AG10803 (cell line): ENCODE results near the gene C1GALT1.
"Not testable (repeated sequence)": the region's sequence is repeated elsewhere in the genome, so short reads cannot be mapped to it uniquely, and the experiment has no call there.

Source experiments
- DNase-seq: peaks from one replicate; pipeline ENCODE4 v3.0.0; 2010; ENCODE audit warnings: low read depth
- H3K4me3 ChIP-seq: 2 replicates; pipeline ENCODE4 v1.5.1; 2011; ENCODE audit warnings: mild to moderate bottlenecking, low read length, control low read depth
- TF ChIP-seq, protein P1 (sequence below): conservative IDR thresholded peaks from 2 replicates; pipeline ENCODE4 v1.5.1; 2011; ENCODE audit warnings: mild to moderate bottlenecking, low read length, control low read depth, inconsistent platforms

The C1GALT1 gene

DNA sequence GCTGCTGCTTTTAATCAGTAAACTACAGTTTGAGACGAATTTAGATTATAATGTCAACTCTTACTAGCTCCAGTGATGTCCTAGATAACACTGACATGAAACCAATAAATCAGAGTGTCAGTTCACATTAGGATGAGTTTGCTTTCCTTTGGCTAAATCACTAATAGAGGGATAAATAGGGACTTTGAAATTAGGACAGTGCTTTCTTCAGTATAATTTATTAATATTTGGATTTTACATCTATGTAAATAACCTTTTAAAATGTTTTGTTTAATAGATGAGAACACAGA lies 55.6 kb downstream of the C1GALT1 start:
- TF ChIP-seq, protein P1, sequence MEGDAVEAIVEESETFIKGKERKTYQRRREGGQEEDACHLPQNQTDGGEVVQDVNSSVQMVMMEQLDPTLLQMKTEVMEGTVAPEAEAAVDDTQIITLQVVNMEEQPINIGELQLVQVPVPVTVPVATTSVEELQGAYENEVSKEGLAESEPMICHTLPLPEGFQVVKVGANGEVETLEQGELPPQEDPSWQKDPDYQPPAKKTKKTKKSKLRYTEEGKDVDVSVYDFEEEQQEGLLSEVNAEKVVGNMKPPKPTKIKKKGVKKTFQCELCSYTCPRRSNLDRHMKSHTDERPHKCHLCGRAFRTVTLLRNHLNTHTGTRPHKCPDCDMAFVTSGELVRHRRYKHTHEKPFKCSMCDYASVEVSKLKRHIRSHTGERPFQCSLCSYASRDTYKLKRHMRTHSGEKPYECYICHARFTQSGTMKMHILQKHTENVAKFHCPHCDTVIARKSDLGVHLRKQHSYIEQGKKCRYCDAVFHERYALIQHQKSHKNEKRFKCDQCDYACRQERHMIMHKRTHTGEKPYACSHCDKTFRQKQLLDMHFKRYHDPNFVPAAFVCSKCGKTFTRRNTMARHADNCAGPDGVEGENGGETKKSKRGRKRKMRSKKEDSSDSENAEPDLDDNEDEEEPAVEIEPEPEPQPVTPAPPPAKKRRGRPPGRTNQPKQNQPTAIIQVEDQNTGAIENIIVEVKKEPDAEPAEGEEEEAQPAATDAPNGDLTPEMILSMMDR, result no peak
- DNase-seq, result no peak
- no peak overlapping the region for H3K4me3 ChIP-seq

DNA sequence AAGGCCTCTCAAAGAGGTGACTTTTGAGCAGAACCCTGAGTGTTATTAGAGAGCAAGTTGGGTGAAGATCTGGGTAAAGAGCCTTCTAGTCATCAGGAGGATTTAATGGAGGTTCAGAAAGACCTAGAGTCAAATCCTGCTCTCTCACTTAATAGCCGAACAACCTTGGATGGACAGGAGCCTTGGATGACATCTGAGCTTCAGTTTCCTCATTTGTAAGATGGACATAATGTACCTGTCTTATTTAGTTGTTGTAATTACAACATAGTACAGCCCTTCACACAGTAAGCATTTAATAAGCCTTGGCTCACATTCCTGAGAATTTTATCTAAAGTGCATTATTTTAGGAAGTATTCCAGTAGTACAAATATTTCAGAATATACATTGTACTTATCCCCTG lies 57.0 kb downstream of the C1GALT1 start:
- H3K4me3 ChIP-seq, result no peak overlapping the region
- DNase-seq, result no peak
- TF ChIP-seq, protein P1, result no peak

- DNase-seq, result no peak
- TF ChIP-seq, protein P1, result no peak
- H3K4me3 ChIP-seq, result no peak overlapping the region
Measured at GRCh38 chr7:7242899-7243298, 60.6 kb downstream of the C1GALT1 start.

- DNase-seq, H3K4me3 ChIP-seq: not testable (repeated sequence)
Measured at GRCh38 chr7:7245233-7245632, 62.9 kb downstream of the C1GALT1 start.

DNA sequence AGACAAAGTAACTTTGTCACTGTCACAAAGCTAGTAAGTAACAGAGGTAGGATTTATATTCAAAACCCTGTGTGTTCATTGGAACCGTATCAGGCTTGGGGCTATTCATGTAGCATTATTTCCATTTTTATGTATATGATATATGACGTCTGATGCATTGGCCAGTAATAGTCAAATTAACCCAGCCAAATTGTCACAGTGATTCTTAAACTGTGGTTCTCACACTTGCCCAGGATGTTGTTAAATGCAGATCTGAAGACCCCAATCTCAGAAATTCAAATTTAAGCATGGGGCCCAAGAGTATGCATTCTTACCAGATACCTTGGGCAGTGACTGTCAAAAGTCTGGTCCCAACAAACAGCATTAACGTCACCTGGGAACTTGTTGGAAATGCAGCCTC lies 63.9 kb downstream of the C1GALT1 start:
- TF ChIP-seq, protein P1, result no peak
- no peak overlapping the region for H3K4me3 ChIP-seq
- DNase-seq, result no peak

DNA sequence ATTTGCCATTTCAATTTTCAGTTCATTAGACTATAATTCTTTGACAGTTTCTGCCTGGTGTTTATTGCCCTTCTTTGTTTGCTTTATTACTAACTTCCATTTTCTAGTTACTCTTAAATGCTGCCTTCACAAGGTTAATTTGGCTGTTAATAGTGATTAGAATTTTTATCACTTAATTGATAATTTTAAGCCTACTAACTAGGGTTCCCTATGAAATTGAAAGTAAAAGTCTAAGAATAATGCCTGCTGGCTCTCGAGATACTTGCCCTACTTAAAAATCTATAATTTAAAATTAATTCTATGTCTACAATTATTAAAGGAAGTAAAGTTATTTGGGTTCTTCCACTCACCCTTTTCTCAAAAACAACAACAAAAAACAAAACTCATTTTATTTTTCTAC lies 65.3 kb downstream of the C1GALT1 start:
- no peak overlapping the region for H3K4me3 ChIP-seq
- no peak for DNase-seq
- TF ChIP-seq, protein P1, result no peak

- no peak for DNase-seq
- H3K4me3 ChIP-seq, result no peak overlapping the region
- TF ChIP-seq, protein P1, result no peak
Measured at GRCh38 chr7:7249814-7250213, 67.5 kb downstream of the C1GALT1 start.

- TF ChIP-seq, protein P1, result no peak
- no peak for DNase-seq
- H3K4me3 ChIP-seq, result no peak overlapping the region
Measured at GRCh38 chr7:7251742-7252141, 69.4 kb downstream of the C1GALT1 start.
